Hepatocyte (in vitro differentiated cells): ENCODE data around the gene OSBPL7.

Experiments used
- CTCF ChIP-seq: fragments of 200-600 bp; sonication (generic); IDR thresholded peaks from 2 replicates; pipeline ENCODE4 v1.5.1; 2016; ENCODE audit warnings: antibody characterized with exemption, mild to moderate bottlenecking; ENCODE audit not compliant: poor library complexity
- EZH2 ChIP-seq: fragments of 200-600 bp; sonication (generic); IDR thresholded peaks from 2 replicates; pipeline ENCODE4 v1.6.1; 2016; ENCODE audit warnings: antibody characterized with exemption, mild to moderate bottlenecking, borderline replicate concordance
- EZH2phosphoT487 ChIP-seq: fragments of 200-600 bp; sonication (generic); IDR thresholded peaks from one replicate; pipeline ENCODE4 v1.6.1; 2018; ENCODE audit warnings: antibody characterized with exemption, mild to moderate bottlenecking, low read depth, moderate library complexity; ENCODE audit not compliant: unreplicated experiment, severe bottlenecking

- peak; percentile 39 for TF ChIP-seq CTCF
- peak; percentile 53 for TF ChIP-seq EZH2
- no peak for TF ChIP-seq EZH2phosphoT487
Observed at GRCh38 chr17:47847341-47848197, 26.0 kb upstream of the OSBPL7 start.
